GM21447 (cell line): Measurements from ENCODE around the gene ZNF17.
"Not testable (repeated sequence)": the region's sequence is repeated elsewhere in the genome, so short reads cannot be mapped to it uniquely, and the experiment has no call there.

ENCODE experiments used
- ATAC-seq: cut with Tn5 transposase; IDR thresholded peaks from one replicate; pipeline ENCODE4 v1.9.1; 2021; ENCODE audit not compliant: unreplicated experiment

The ZNF17 gene

GRCh38 chr19:57410877-57411671 is at the start of gene ZNF17:
Gene ZNF17, plus strand, starts transcription at chr19:57411161. Its CDS starts 2,455 bp downstream, at chr19:57413616.
- ATAC-seq: peak; percentile 98

- ATAC-seq: no peak
Observed at GRCh38 chr19:57362419-57362818, 48.5 kb upstream of the ZNF17 start.

- ATAC-seq: peak; percentile 93
Observed at GRCh38 chr19:57362997-57363687, 47.8 kb upstream of the ZNF17 start, which contains the start of the genes TRAPPC2B and ZNF547. Gene TRAPPC2B, plus strand, starts transcription at chr19:57363551. Its CDS starts 1,283 bp downstream, at chr19:57364834. Gene ZNF547, plus strand, starts transcription at chr19:57363551. Its CDS starts 5,005 bp downstream, at chr19:57368556.

GRCh38 chr19:57363688-57364181 is 47.2 kb upstream of the ZNF17 start:
- ATAC-seq: no peak

GRCh38 chr19:57366776-57367175 is 44.2 kb upstream of the ZNF17 start:
- no peak for ATAC-seq

GRCh38 chr19:57374179-57374578 is 36.8 kb upstream of the ZNF17 start:
- no peak for ATAC-seq

GRCh38 chr19:57374647-57375046 is 36.3 kb upstream of the ZNF17 start:
- ATAC-seq: not testable (repeated sequence)

GRCh38 chr19:57376151-57376550 is 34.8 kb upstream of the ZNF17 start:
- no peak for ATAC-seq

- no peak for ATAC-seq
Observed at GRCh38 chr19:57377498-57378146, 33.3 kb upstream of the ZNF17 start.

GRCh38 chr19:57380923-57381322 is 30.0 kb upstream of the ZNF17 start:
- no peak for ATAC-seq

GRCh38 chr19:57382806-57383488 is 28.0 kb upstream of the ZNF17 start:
- no peak for ATAC-seq

- no peak for ATAC-seq
Observed at GRCh38 chr19:57389194-57389729, 21.7 kb upstream of the ZNF17 start.

GRCh38 chr19:57389730-57390598 is 21.0 kb upstream of the ZNF17 start, which contains the start of gene ZNF548:
Gene ZNF548, plus strand, starts transcription at chr19:57389854. Its CDS starts 246 bp downstream, at chr19:57390100.
- ATAC-seq: peak; percentile 99

- ATAC-seq: no peak
Observed at GRCh38 chr19:57395710-57396109, 15.3 kb upstream of the ZNF17 start.

GRCh38 chr19:57398868-57399267 is 12.1 kb upstream of the ZNF17 start:
- no peak for ATAC-seq

GRCh38 chr19:57403737-57404563 is 7.0 kb upstream of the ZNF17 start:
- no peak for ATAC-seq

- ATAC-seq: no peak
Observed at GRCh38 chr19:57406516-57407123, 4.3 kb upstream of the ZNF17 start.

- no peak for ATAC-seq
Observed at GRCh38 chr19:57419439-57419838, 8.5 kb downstream of the ZNF17 start.
